Liver (tissue), 9 donors: ENCODE results near the gene DHRS12. TPM values are rescaled to one million over a fixed set of nuclear protein-coding genes. Genes with fewer than 3 reads are reported as not detected.

ENCODE experiments used
- DNase-seq: peaks from one replicate; pipeline ENCODE4 v3.0.0-alpha.2; 2017; ENCODE audit warnings: low spot score
- H3K27ac ChIP-seq, 2 donors: one replicate each; pipeline ENCODE4 v1.7.0; 2013; ENCODE audit warnings: inconsistent platforms in 2 of 2, low read length in 2 of 2, control low read depth in 1 of 2, low read depth in 1 of 2, mild to moderate bottlenecking in 1 of 2
- H3K27me3 ChIP-seq, 4 donors: one replicate each; pipeline versions ENCODE4 v1.6.1 to v1.7.0; 2013; ENCODE audit warnings: low read length in 3 of 4, inconsistent platforms in 1 of 4, mild to moderate bottlenecking in 1 of 4, moderate library complexity in 1 of 4; ENCODE audit not compliant: control insufficient read depth in 4 of 4, insufficient read depth in 4 of 4
- H3K36me3 ChIP-seq, 4 donors: one replicate each; pipeline versions ENCODE4 v1.6.1 to v1.7.0; 2013; ENCODE audit warnings: low read length in 3 of 4, mild to moderate bottlenecking in 3 of 4, low read depth in 1 of 4, moderate library complexity in 1 of 4; ENCODE audit not compliant: control insufficient read depth in 4 of 4, insufficient read depth in 3 of 4
- H3K4me1 ChIP-seq, 4 donors: one replicate each; pipeline versions ENCODE4 v1.6.1 to v1.7.0; 2013; ENCODE audit warnings: low read length in 3 of 4, mild to moderate bottlenecking in 3 of 4, moderate library complexity in 1 of 4; ENCODE audit not compliant: control insufficient read depth in 4 of 4, insufficient read depth in 4 of 4
- H3K4me3 ChIP-seq, 3 donors: one replicate each; pipeline versions ENCODE4 v1.6.1 to v1.7.0; 2013; ENCODE audit warnings: low read length in 3 of 3, control low read depth in 1 of 3, low read depth in 1 of 3, mild to moderate bottlenecking in 1 of 3
- H3K9ac ChIP-seq, 2 donors: one replicate each; pipeline ENCODE4 v1.7.0; 2013; ENCODE audit warnings: low read length in 2 of 2, mild to moderate bottlenecking in 2 of 2, moderate library complexity in 2 of 2, control low read depth in 1 of 2, low read depth in 1 of 2
- H3K9me3 ChIP-seq, 4 donors: one replicate each; pipeline versions ENCODE4 v1.6.1 to v1.7.0; 2013; ENCODE audit warnings: low read length in 3 of 4; ENCODE audit not compliant: control insufficient read depth in 4 of 4
- CTCF ChIP-seq: fragments of 150-350 bp; IDR thresholded peaks from 2 replicates; pipeline ENCODE4 v1.5.1; 2017; ENCODE audit warnings: improper control_type of control experiment, low read depth, low read length; ENCODE audit not compliant: missing input control
- EGR1 ChIP-seq, 2 donors: IDR thresholded peaks; 2 replicates each; pipeline ENCODE4 v1.6.1; 2016 to 2018; ENCODE audit warnings: antibody characterized with exemption in 2 of 2, low read depth in 2 of 2
- FOXA1 ChIP-seq: IDR thresholded peaks from 2 replicates; pipeline ENCODE4 v1.6.1; 2016; ENCODE audit warnings: antibody characterized with exemption
- FOXA2 ChIP-seq: IDR thresholded peaks from 2 replicates; pipeline ENCODE4 v1.6.1; 2016; ENCODE audit warnings: antibody characterized with exemption
- GABPA ChIP-seq, 2 donors: IDR thresholded peaks in 1 of 2; conservative IDR thresholded peaks in 1 of 2; 2 replicates each; pipeline ENCODE4 v1.6.1; 2016; ENCODE audit warnings: antibody characterized with exemption in 2 of 2, mild to moderate bottlenecking in 1 of 2, moderate library complexity in 1 of 2
- HNF4A ChIP-seq, 2 donors: conservative IDR thresholded peaks; 2 replicates each; pipeline ENCODE4 v1.6.1; 2016; ENCODE audit warnings: antibody characterized with exemption in 2 of 2, mild to moderate bottlenecking in 2 of 2
- HNF4G ChIP-seq: IDR thresholded peaks from 2 replicates; pipeline ENCODE4 v1.6.1; 2016; ENCODE audit warnings: antibody characterized with exemption
- JUND ChIP-seq, 2 donors: IDR thresholded peaks; 2 replicates each; pipeline ENCODE4 v1.6.1; 2016; ENCODE audit warnings: antibody characterized with exemption in 2 of 2
- MAX ChIP-seq: IDR thresholded peaks from 2 replicates; pipeline ENCODE4 v1.6.1; 2016; ENCODE audit warnings: antibody characterized with exemption
- NR2F2 ChIP-seq: IDR thresholded peaks from 2 replicates; pipeline ENCODE4 v1.6.1; 2016; ENCODE audit warnings: antibody characterized with exemption
- RAD21 ChIP-seq, 2 donors: IDR thresholded peaks; 2 replicates each; pipeline ENCODE4 v1.6.1; 2016; ENCODE audit warnings: antibody characterized with exemption in 2 of 2, mild to moderate bottlenecking in 2 of 2
- RXRA ChIP-seq, 2 donors: IDR thresholded peaks; 2 replicates each; pipeline ENCODE4 v1.6.1; 2017 to 2018; ENCODE audit warnings: antibody characterized with exemption in 2 of 2, mild to moderate bottlenecking in 1 of 2
- SP1 ChIP-seq: IDR thresholded peaks from 2 replicates; pipeline ENCODE4 v1.6.1; 2018; ENCODE audit warnings: antibody characterized with exemption, mild to moderate bottlenecking
- TAF1 ChIP-seq: conservative IDR thresholded peaks from 2 replicates; pipeline ENCODE4 v1.6.1; 2016; ENCODE audit warnings: antibody characterized with exemption, mild to moderate bottlenecking
- YY1 ChIP-seq: IDR thresholded peaks from 2 replicates; pipeline ENCODE4 v1.6.1; 2016; ENCODE audit warnings: antibody characterized with exemption, mild to moderate bottlenecking
- ZBTB33 ChIP-seq: IDR thresholded peaks from 2 replicates; pipeline ENCODE4 v1.6.1; 2016; ENCODE audit warnings: antibody characterized with exemption
- WGBS: extraction: QIAGEN DNeasy Blood & Tissue Kit; methylation state at CpG from one replicate; pipeline ENCODE4 v1.1.7; 2013; 5-methylcytosine and 5-hydroxymethylcytosine counted together
- polyA plus RNA-seq, 2 donors: library from polyadenylated mRNA; stranded (reverse) in 1 of 2; unstranded in 1 of 2; fragments of 200-250 nt in 1 of 2; fragments of >200 nt in 1 of 2; fragmentation: Nextera tagmentation in 1 of 2; extraction: Ambion mirVana in 1 of 2; gene quantifications; one replicate each; pipeline versions ENCODE4 v1.2.1 to v1.2.3, GENCODE V29; 2013 to 2015
- total RNA-seq, 2 donors: library from RNA; depleted of rRNA; stranded (reverse); fragments of >200 nt; gene quantifications; one replicate each; pipeline ENCODE4 v1.2.3, GENCODE V29; 2014
- TF ChIP-seq, protein P1 (sequence below): IDR thresholded peaks from 2 replicates; pipeline ENCODE4 v1.6.1; 2016; ENCODE audit warnings: antibody characterized with exemption, mild to moderate bottlenecking
- TF ChIP-seq, protein P2 (sequence below): IDR thresholded peaks from 2 replicates; pipeline ENCODE4 v1.6.1; 2016; ENCODE audit warnings: antibody characterized with exemption
- donor health status: healthy.
- donor health status: healthy.
- donor health status: healthy.
- donor health status: healthy.
- donor health status: healthy.

DHRS12 gene
- total and polyA plus RNA-seq, 4 donors: 6.5 to 15.5 (median 9.3) TPM

DNA sequence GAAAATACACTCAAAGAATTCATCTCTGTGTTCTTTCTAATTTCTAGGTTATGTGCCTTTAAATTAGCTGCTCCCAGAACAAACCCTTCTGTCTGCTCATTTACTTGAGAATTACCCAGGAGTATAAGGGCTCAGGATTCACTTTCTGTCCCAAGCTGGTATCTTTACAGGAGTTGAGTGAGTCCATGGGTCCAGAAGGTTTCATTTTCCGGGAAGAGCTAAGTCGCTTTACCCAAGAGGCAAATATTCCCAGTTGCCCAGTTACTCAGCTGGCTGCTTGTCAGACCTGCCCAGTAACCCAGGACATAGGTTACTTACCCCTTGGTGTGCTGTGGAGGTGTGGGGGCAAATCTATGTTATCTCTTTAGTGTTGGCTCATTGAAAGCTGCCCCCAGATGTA, 47.3 kb downstream of the DHRS12 start (continued):
- TF ChIP-seq, protein P1, sequence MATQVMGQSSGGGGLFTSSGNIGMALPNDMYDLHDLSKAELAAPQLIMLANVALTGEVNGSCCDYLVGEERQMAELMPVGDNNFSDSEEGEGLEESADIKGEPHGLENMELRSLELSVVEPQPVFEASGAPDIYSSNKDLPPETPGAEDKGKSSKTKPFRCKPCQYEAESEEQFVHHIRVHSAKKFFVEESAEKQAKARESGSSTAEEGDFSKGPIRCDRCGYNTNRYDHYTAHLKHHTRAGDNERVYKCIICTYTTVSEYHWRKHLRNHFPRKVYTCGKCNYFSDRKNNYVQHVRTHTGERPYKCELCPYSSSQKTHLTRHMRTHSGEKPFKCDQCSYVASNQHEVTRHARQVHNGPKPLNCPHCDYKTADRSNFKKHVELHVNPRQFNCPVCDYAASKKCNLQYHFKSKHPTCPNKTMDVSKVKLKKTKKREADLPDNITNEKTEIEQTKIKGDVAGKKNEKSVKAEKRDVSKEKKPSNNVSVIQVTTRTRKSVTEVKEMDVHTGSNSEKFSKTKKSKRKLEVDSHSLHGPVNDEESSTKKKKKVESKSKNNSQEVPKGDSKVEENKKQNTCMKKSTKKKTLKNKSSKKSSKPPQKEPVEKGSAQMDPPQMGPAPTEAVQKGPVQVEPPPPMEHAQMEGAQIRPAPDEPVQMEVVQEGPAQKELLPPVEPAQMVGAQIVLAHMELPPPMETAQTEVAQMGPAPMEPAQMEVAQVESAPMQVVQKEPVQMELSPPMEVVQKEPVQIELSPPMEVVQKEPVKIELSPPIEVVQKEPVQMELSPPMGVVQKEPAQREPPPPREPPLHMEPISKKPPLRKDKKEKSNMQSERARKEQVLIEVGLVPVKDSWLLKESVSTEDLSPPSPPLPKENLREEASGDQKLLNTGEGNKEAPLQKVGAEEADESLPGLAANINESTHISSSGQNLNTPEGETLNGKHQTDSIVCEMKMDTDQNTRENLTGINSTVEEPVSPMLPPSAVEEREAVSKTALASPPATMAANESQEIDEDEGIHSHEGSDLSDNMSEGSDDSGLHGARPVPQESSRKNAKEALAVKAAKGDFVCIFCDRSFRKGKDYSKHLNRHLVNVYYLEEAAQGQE: no peak
- TF ChIP-seq TAF1 (no peak), NR2F2 (no peak), RAD21 (IDR thresholded peaks at IDR 0.05) (no peak), MAX (no peak), FOXA1 (no peak), CTCF (no peak)
- TF ChIP-seq, protein P2, sequence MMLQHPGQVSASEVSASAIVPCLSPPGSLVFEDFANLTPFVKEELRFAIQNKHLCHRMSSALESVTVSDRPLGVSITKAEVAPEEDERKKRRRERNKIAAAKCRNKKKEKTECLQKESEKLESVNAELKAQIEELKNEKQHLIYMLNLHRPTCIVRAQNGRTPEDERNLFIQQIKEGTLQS: no peak

DNA sequence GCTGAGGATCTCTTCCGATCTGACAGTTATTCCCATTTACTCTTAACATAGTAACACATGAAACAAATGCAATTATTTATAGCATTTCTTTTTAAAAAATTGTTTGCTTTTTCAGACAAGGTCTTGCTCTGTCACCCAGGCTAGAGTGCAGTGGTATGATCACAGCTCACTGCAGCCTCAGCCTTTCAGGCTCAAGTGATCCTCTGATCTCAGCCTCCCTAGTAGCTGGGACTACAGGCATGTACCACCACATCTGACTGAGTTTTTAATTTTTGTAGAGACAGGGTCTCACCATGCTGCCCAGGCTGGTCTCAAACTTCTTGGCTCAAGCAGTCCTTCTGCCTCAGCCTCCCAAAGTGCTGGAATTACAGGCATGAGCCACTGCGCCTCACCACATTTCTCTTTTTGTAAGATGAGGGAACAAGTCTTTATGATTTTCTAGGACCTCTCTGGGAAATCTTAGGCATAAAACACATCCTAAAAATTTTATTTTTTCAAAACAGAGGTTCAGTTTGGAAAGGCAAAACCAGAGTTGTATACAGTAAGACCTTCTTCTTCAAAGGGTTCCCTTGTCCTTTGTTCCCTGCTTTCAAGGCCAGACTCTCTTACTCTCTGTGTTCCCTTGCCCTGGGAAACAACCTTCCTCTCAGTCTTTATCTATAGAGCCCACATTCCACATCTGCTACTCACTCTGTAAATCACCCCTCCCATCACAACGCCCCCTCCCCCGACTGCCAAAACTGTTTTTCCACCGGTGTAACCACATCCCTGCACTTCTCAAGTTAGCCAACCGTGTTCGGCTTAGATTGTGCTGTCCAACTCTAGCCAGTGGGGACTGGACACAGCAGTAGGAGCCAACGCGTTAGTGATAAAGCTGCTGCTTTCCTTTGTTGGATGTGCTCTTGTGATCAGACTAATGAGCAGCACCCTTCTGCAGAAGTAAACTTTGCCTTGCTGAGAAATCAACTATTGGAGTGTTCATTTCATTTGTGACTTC, 56.2 kb downstream of the DHRS12 start:
- no peaks in the 10 kb centered on the region for H3K27me3 ChIP-seq
- H3K27ac ChIP-seq: no peak overlapping the region
- no peak for DNase-seq
- TF ChIP-seq SP1 (no peak), FOXA1 (no peak), HNF4A (conservative IDR thresholded peaks at IDR 0.05) (no peak), MAX (no peak), TAF1 (no peak), NR2F2 (no peak), ZBTB33 (no peak), CTCF (no peak), YY1 (no peak), JUND (IDR thresholded peaks at IDR 0.05) (no peak), FOXA2 (no peak), EGR1 (IDR thresholded peaks at IDR 0.05; ENCODE audit: low read depth in 2 of 2) (no peak), HNF4G (no peak), RXRA (IDR thresholded peaks at IDR 0.05) (no peak), GABPA (IDR thresholded peaks at IDR 0.05 in 1 of 2, conservative IDR thresholded peaks at IDR 0.05 in 1 of 2) (no peak), RAD21 (IDR thresholded peaks at IDR 0.05) (no peak)
- TF ChIP-seq, protein P1: no peak
- H3K4me1 ChIP-seq: peaks cover 0 to 4% (median 1%) of the 10 kb centered on the region in 4 donors
- H3K36me3 ChIP-seq: peaks cover 0 to 16% (median 7%) of the 10 kb centered on the region in 4 donors
- H3K9me3 ChIP-seq: peaks cover 2 to 6% (median 3%) of the 10 kb centered on the region in 4 donors
- no peak overlapping the region for H3K4me3 ChIP-seq
- no peak overlapping the region for H3K9ac ChIP-seq
- WGBS: 93% methylated on average over 9 of the region's 9 CpGs
